IPS-11a (cell line): ENCODE results near the gene CIB4.
"Not testable (repeated sequence)": the region's sequence is repeated elsewhere in the genome, so short reads cannot be mapped to it uniquely, and the experiment has no call there.

ENCODE experiments used
- H3K4me3 ChIP-seq: one replicate; pipeline ENCODE4 v1.5.1; 2013; ENCODE audit warnings: low read depth, low read length, control low read depth

CIB4 gene

GRCh38 chr2:26571316-26571715 is 69.8 kb downstream of the CIB4 start:
- no peak overlapping the region for H3K4me3 ChIP-seq

DNA sequence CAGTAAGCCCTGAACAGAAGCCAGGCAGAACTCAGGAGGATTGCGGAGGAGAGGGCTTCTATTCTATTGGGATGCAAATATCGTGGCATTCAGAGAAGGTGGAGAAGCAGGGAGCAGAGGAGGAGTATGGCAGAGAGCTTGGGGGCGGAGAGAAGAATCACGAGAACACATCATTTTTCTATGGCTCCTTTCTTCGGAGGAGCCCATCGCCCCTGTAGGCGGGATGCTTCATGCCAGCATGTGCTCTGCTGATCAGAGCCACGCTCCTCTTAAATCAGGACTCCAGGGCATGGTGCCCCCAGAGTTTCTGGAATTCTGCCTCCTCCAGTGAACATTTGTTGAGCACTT is 71.1 kb downstream of the CIB4 start:
- no peak overlapping the region for H3K4me3 ChIP-seq

DNA sequence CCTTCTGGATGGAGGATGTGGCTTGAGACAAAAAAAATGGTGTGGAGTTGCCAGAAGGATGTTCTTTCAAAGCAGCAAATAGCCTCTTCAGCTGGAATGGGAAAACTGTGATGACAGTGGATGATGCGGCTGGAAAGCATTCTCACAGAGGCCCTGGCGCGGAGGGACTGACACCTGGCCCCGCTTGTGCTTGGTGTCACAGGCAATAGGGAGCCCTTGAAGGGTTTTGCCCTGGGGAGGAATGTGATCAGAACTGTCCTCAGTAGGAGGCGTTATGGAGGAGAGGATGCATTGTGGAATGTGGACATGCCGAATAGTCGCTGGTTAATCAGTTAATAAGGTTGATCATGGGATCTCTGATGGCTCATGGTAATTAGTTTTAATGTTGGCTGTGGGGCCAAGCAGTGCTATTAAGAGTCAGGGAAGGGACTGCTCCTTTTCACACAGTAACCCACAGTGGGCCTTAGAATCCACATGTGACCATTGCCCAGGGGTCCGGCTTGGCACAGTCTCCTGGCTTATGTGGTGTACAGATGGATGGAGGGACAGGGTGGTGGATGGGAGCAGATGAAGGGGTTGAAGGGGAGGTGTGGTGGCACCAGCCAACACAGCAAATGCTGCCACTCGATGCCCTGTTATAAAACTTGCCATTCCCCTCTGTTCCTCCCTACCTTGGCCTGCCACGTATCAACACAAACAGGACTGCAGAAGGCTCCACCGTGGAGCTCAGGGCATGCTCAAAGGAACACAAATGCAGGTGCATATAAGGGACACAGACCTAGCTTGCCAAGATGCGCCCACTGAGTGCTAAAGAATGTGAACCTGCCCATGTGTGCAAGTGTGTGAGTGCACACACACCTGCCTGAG is 71.7 kb downstream of the CIB4 start:
- no peak overlapping the region for H3K4me3 ChIP-seq

GRCh38 chr2:26568076-26568890 is 72.9 kb downstream of the CIB4 start:
- H3K4me3 ChIP-seq = no peak overlapping the region

DNA sequence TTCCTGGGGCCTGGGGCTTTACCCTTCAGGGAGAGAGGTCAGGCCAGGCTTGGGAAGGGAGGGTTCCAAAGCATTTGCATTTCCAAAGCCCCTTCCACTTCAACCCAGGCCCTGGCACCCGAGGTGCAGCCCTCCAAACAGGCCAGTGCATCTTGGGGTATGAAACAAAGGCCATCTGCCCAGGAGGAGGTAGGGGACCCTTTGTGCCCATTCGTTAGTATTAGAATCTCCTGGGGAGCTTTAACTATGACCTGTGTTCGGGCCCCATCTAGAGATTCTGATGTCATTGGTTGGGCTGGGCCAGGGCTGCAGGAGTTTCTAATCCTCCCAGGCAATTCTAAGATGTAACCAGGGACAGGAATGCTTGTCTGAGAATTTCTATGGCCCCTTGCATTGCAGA is 73.6 kb downstream of the CIB4 start:
- no peak overlapping the region for H3K4me3 ChIP-seq

DNA sequence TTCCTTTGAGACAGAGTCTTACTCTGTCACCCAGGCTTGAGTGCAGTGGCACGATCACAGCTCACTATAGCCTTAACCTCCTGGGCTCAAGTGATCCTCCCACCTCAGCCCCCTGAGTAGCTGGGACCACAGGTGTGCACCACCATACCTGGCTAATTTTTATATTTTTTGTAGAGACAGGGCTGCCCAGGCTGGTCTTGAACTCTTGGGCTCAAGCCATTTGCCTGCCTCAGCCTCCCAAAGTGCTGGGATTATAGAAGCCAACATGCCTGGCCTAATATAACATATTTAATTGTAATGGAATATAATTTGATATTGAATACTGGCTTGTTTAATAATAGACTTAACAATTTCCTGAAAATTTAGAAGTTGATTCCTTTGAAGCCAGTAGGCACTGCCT is 74.4 kb downstream of the CIB4 start:
- not testable (repeated sequence) for H3K4me3 ChIP-seq

DNA sequence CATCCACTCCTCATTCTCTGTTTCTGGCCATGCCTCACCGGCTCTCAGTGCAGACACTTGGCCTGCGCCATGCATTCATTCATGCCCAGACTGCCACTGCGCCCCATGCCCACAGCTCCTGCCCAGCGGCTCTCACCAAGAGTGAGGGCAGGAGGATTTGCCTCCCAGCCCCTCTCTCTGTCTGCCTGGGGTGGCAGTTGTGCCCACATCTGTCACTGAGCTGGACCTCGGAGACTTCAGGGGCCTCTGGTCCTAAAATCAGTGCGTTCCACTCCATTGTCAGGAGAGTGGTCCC is 75.1 kb downstream of the CIB4 start:
- H3K4me3 ChIP-seq = no peak overlapping the region

DNA sequence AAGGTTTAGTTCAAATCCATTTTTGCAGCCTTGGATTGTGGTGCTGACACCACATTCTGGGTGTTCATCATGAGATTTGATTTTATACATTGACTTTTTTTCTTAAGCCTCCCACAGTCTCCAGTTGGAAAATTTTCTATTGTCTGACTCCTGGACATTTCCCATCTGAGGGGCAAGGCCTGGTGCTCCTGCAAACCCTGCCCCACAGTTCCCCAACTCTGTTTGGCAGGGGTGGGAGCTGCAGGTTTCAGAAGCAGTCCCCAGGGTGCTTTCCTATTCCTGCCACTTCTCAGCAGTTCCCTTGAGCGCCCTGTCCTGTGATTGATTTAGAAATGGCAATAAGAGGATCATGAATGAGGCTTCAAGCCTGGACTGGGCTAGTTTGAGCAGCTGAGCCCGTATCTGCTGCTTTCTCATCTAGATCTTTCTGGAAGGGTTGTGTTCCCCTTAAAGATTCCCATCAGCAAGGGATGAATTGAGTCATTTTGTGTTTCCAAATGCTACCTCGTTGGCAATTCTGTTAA is 77.0 kb downstream of the CIB4 start:
- H3K4me3 ChIP-seq = no peak overlapping the region

- no peak overlapping the region for H3K4me3 ChIP-seq
These were observed 77.5 kb downstream of the CIB4 start for GRCh38 chr2:26563686-26564085.

DNA sequence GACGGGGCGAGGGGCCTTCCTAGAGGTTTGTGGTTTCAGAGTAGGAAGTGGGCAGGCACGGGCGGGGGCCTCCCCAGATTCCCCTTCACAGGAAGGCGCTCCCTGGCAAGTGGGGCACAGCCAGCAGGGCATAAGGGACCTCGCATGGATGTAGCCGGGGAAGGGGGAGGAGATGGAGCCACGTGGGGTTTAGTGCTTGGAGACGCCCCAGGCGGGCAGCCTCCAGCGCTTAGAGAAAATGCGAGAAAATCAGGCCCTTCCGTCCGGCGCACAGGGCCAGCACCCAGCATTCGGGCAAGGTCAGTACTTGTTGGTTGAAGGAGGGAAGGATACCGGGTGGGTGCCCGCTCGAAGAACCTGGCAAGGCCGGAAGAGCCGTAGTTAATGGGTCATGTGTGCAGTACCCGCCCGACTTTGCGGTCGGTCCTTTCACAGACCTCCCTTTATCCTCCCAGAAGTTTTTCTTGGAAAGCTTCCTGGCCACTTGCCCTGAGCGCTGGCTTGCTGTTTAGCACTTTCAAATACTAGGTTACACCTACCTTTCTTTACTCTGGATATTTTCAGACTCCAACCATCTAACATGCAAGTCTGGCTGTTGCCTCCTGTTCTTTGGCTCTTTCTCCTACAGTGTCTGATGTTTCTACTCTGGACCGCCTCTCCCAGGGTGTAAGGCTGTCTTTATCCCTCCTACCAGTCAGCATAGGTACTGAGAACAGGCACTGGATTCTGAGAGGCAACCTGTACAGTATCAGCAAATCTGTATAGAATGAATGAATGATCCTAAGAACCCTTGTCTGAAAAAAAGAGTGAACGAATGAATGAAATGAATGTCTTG is 78.1 kb downstream of the CIB4 start:
- H3K4me3 ChIP-seq = no peak overlapping the region

DNA sequence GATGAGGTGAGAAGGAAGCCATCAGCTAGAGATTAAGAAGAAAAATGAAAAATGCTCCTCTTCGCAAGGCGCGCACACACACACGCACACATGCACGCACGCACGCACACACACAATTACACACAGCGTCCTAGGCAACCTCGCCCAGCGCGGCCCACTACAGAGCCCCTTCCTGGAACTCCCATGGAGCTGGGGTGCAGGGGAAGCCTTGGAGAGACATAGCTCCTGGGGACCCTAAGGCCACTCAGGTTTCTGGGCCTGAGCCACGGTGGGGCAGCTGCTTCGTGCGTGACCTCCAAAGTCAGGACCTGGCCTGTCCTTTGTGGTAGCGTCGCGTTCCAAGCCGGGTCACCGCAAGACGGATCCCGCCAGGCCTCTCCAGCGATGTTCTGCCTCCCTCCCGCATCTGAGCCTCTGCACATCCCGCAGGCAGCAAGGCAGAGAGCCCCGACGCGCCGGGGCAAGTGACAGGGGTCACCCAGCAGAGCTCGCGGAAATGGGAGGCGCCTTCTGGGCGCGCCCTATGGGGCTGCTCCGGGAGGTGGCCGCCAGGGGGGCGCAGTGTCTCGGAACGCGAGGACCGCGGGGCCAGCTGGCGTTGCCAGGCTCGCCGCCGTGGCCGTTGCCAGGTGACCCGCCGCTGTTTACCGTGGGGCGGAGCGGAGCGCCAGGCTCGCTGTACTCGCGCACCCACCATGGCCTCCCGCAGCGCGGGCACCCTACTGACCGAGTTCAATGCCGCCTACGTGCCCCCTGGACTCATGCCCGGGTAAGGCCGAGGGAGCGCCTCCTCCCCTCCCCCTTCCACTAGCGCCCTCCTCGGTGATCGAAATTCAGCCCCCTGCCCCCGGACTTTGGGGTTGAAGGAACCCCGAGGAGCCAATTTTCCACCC is 79.0 kb downstream of the CIB4 start:
- peak overlapping the region; percentile 2 for H3K4me3 ChIP-seq

- no peak overlapping the region for H3K4me3 ChIP-seq
These were observed 79.8 kb downstream of the CIB4 start for GRCh38 chr2:26561376-26561775.

DNA sequence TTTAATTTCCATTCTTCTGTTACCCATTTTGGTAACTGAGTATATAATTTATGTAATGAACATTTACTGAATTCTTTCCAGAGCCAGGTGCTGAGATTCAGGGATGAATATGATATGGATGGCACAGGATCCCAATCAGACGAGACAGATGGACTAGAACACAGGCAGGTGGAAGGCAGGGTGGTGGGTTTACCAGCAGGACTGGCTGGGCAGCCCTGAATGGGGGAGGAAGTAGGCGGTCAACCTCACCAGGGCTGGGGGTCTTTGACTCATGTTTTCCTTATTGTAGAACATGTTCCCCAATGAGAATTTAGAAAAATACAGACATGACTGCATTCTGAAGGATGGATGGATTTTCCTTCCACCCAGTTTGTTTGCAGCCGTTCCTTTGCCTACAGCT is 80.3 kb downstream of the CIB4 start:
- no peak overlapping the region for H3K4me3 ChIP-seq

- no peak overlapping the region for H3K4me3 ChIP-seq
These were observed 81.6 kb downstream of the CIB4 start for GRCh38 chr2:26559556-26559955.

- no peak overlapping the region for H3K4me3 ChIP-seq
These were observed 82.1 kb downstream of the CIB4 start for GRCh38 chr2:26559044-26559405.

DNA sequence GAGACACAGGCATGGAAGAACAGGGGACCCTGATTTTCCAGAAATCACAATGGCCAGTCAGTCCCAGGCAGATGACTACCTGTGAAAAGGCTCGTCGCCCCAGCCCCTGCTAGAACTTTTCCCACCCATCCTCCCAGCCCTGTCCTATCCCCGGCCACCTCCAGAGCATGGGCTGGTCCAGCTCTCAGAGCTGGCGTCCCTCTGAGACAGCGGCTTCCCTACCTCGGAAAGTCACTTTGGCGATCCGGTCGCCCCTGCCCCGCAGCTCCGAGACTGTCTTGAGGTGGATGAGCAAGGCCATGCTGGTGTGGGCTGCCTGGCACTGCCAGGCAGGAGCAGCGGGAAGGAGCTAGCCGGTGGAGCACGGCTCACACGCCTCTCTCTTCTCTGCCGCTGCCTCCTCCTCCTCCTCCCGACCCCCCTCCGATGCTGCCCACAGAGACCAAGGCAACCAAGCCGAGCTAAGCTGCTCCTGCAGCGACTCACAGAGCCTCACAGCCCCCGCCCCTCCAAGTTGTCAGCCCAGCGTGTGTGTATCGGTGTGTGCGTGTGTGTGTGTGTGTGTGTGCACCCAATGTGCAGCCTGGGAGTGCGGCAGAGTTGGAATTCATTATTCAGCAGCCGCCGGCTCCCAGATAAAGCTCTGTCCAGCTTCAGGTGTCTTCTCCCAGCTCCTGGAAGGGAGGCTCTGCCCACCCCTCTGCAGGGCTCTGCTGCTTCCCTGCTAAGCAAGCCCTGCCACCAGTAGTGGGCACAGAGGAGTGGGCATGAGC is 82.7 kb downstream of the CIB4 start:
- no peak overlapping the region for H3K4me3 ChIP-seq

- H3K4me3 ChIP-seq = no peak overlapping the region
These were observed 83.8 kb downstream of the CIB4 start for GRCh38 chr2:26557244-26557925.

DNA sequence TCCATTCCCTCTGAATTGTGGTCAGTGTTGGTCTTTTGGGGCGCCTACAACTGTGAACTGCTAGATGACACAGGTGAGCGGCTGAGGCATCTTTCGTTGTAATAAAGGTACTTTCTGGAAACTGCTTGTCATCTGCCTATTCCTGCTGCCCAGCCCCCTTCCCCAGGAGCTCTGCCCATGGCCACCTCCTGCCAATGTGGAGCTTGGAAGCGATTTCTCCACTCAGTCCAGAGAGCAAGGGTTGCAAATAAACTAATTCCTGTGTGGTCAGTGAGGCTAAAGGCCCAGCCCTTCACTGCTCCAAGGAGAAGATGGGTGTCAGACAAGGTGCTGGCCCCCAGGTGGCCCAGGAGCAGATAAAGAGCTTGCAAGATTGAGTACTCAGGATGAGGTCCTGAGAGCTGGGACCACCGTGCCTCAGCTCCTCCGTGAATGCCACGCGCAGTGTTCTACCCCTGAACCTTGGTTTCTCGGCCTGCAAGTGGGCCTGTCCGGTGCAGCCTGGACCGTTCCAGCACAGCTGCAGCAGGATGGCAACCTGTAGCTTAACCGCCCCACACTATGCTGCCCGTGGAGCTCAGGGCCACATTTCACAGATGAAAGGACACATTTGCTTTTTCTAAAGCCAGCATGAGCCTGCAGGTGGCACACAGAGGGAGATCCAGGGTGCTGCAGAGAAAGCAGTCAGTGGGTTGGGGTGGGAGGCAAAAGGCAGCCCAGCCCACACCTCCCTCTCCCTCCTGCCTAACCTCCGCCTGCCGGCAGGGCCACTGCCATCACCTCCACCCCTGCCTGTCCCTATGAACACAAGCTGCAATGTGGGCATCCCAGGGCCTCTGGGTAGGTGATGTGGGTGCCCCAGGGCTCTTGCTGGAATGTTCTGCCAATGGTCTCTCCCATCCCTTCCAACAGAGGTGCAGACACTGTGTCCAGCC is 84.6 kb downstream of the CIB4 start:
- H3K4me3 ChIP-seq = no peak overlapping the region
